MM.1S (cell line): ENCODE data around the gene ADAMTS17.
"Not testable (repeated sequence)": the region's sequence is repeated elsewhere in the genome, so short reads cannot be mapped to it uniquely, and the experiment has no call there.

ENCODE experiments used
- DNase-seq: peaks from one replicate; pipeline ENCODE4 v3.0.0-alpha.2; 2015
- H2AFZ ChIP-seq: fragments of 300-600 bp; sonication (generic); 2 replicates; pipeline ENCODE4 v1.6.0; 2016; ENCODE audit warnings: antibody characterized with exemption, low read length
- H3F3A ChIP-seq: fragments of 300-600 bp; sonication (generic); 2 replicates; pipeline ENCODE4 v1.6.1; 2016; ENCODE audit warnings: mild to moderate bottlenecking, antibody characterized with exemption, low read length, moderate library complexity, mixed read lengths; ENCODE audit not compliant: insufficient read depth
- H3K27ac ChIP-seq: fragments of 300-600 bp; sonication (generic); 2 replicates; pipeline ENCODE4 v1.5.1; 2016; ENCODE audit warnings: mild to moderate bottlenecking, low read length
- H3K27me3 ChIP-seq: fragments of 300-600 bp; sonication (generic); replicated peaks from 2 replicates; pipeline ENCODE4 v1.6.0; 2016; ENCODE audit warnings: low read length; ENCODE audit not compliant: insufficient read depth
- H3K36me3 ChIP-seq: fragments of 300-600 bp; sonication (generic); replicated peaks from 2 replicates; pipeline ENCODE4 v1.6.1; 2016; ENCODE audit warnings: mild to moderate bottlenecking, low read length, mixed read lengths; ENCODE audit not compliant: insufficient read depth
- H3K4me1 ChIP-seq: fragments of 300-600 bp; sonication (generic); 2 replicates; pipeline ENCODE4 v1.6.1; 2016; ENCODE audit warnings: low read length, mixed read lengths
- H3K4me2 ChIP-seq: fragments of 300-600 bp; sonication (generic); 2 replicates; pipeline ENCODE4 v1.6.0; 2016; ENCODE audit warnings: low read depth, low read length
- H3K4me3 ChIP-seq: fragments of 300-600 bp; sonication (generic); 2 replicates; pipeline ENCODE4 v1.5.1; 2016; ENCODE audit warnings: low read length, mixed read lengths
- H3K79me2 ChIP-seq: fragments of 300-600 bp; sonication (generic); 2 replicates; pipeline ENCODE4 v1.6.1; 2016; ENCODE audit warnings: mixed run types, low read length, mixed read lengths
- H3K9ac ChIP-seq: fragments of 300-600 bp; sonication (generic); 2 replicates; pipeline ENCODE4 v1.6.1; 2016; ENCODE audit warnings: low read length, mixed read lengths
- H3K9me2 ChIP-seq: fragments of 300-600 bp; sonication (generic); replicated peaks from 2 replicates; pipeline ENCODE4 v1.6.1; 2016; ENCODE audit warnings: mild to moderate bottlenecking, low read length, mixed read lengths; ENCODE audit not compliant: insufficient read depth
- H3K9me3 ChIP-seq: fragments of 300-600 bp; sonication (generic); replicated peaks from 2 replicates; pipeline ENCODE4 v1.6.1; 2016; ENCODE audit warnings: mild to moderate bottlenecking, low read length, mixed read lengths; ENCODE audit not compliant: insufficient read depth
- H4K20me1 ChIP-seq: fragments of 300-600 bp; sonication (generic); 2 replicates; pipeline ENCODE4 v1.6.1; 2016; ENCODE audit warnings: mild to moderate bottlenecking, low read length, moderate library complexity, mixed read lengths; ENCODE audit not compliant: insufficient read depth
- CTCF ChIP-seq: fragments of 300-600 bp; sonication (generic); IDR thresholded peaks from 2 replicates; pipeline ENCODE4 v1.5.1; 2016; ENCODE audit warnings: antibody characterized with exemption, low read length, mixed read lengths
- EZH2 ChIP-seq: fragments of 300-600 bp; sonication (generic); optimal IDR thresholded peaks from 2 replicates; pipeline ENCODE3; 2017; ENCODE audit warnings: low read depth, mild to moderate bottlenecking, antibody characterized with exemption, low read length, mixed read lengths
- EZH2phosphoT487 ChIP-seq: fragments of 300-600 bp; sonication (generic); IDR thresholded peaks from 2 replicates; pipeline ENCODE4 v1.6.1; 2018; ENCODE audit warnings: antibody characterized with exemption, low read length

The ADAMTS17 gene

GRCh38 chr15:99928429-99928981 lies 413.3 kb downstream of the ADAMTS17 start:
- Histone ChIP-seq H3K36me3 (no peaks in the 10 kb centered on the region), H4K20me1 (no peaks in the 10 kb centered on the region), H3K27me3 (no peaks in the 10 kb centered on the region), H3K9me2 (no peaks in the 10 kb centered on the region), H3K9ac (peak overlapping the region; percentile 60; the same call in 1 of the 2 replicates), H3K27ac (no peak overlapping the region), H3K79me2 (no peaks in the 10 kb centered on the region), H3K4me3 (peak overlapping the region; percentile 91), H3K9me3 (no peaks in the 10 kb centered on the region), H3K4me2 (peak overlapping the region; percentile 98), H3K4me1 (peaks cover 6% of the 10 kb centered on the region), H2AFZ (peak overlapping the region; percentile 100), H3F3A (peaks cover 5% of the 10 kb centered on the region; the same call in 1 of the 2 replicates)
- peak; percentile 37 for TF ChIP-seq CTCF
- TF ChIP-seq EZH2, result no peak
- TF ChIP-seq EZH2phosphoT487, result no peak
- DNase-seq, result peak; percentile 74

- H3K4me1 ChIP-seq, H3K9me3 ChIP-seq, H3K27me3 ChIP-seq, H3F3A ChIP-seq, H3K36me3 ChIP-seq, H3K9ac ChIP-seq, H3K4me3 ChIP-seq, H2AFZ ChIP-seq, H3K4me2 ChIP-seq, H3K9me2 ChIP-seq, H3K27ac ChIP-seq, H3K79me2 ChIP-seq, H4K20me1 ChIP-seq, DNase-seq: not testable (repeated sequence)
Observed at GRCh38 chr15:99926532-99926931, 415.2 kb downstream of the ADAMTS17 start.

GRCh38 chr15:99925661-99926461 lies 415.9 kb downstream of the ADAMTS17 start:
- H3K4me2 ChIP-seq, result peak overlapping the region; percentile 96
- peak overlapping the region; percentile 62; the same call in 1 of the 2 replicates for H3K9ac ChIP-seq

GRCh38 chr15:99923711-99924110 lies 418.1 kb downstream of the ADAMTS17 start:
- no peaks in the 10 kb centered on the region for H3K27me3 ChIP-seq
- no peak for DNase-seq

More at GRCh38 chr15:99925661-99926461, 415.9 kb downstream of the ADAMTS17 start:
- TF ChIP-seq EZH2, result no peak
- H3K27me3 ChIP-seq, result no peaks in the 10 kb centered on the region
- H3F3A ChIP-seq, result peaks cover 5% of the 10 kb centered on the region; the same call in 1 of the 2 replicates
- no peaks in the 10 kb centered on the region for H4K20me1 ChIP-seq
- H3K9me2 ChIP-seq, result no peaks in the 10 kb centered on the region
- peak overlapping the region; percentile 99 for H2AFZ ChIP-seq
- H3K4me3 ChIP-seq, result peak overlapping the region; percentile 77
- no peaks in the 10 kb centered on the region for H3K79me2 ChIP-seq
- H3K9me3 ChIP-seq, result no peaks in the 10 kb centered on the region
- DNase-seq, result peak; percentile 75
- no peaks in the 10 kb centered on the region for H3K36me3 ChIP-seq
- peaks cover 6% of the 10 kb centered on the region for H3K4me1 ChIP-seq
- H3K27ac ChIP-seq, result peak overlapping the region; percentile 49; the same call in 1 of the 2 replicates

More at GRCh38 chr15:99923711-99924110, 418.1 kb downstream of the ADAMTS17 start:
- H2AFZ ChIP-seq, result no peak overlapping the region
- peaks cover 5% of the 10 kb centered on the region; the same call in 1 of the 2 replicates for H3F3A ChIP-seq
- H3K27ac ChIP-seq, result no peak overlapping the region
- H3K9ac ChIP-seq, result no peak overlapping the region
- H3K4me1 ChIP-seq, result 0 out of 2 replicates have a peak, but pooled peaks cover under 1% of the 10 kb centered on the region
- no peak overlapping the region for H3K4me2 ChIP-seq
- H3K36me3 ChIP-seq, result no peaks in the 10 kb centered on the region
- no peak overlapping the region for H3K4me3 ChIP-seq
- H4K20me1 ChIP-seq, result no peaks in the 10 kb centered on the region
- TF ChIP-seq CTCF, result no peak
- no peak for TF ChIP-seq EZH2phosphoT487
- TF ChIP-seq EZH2, result no peak
- H3K79me2 ChIP-seq, result no peaks in the 10 kb centered on the region
- no peaks in the 10 kb centered on the region for H3K9me3 ChIP-seq
- no peaks in the 10 kb centered on the region for H3K9me2 ChIP-seq
